HG02938 (cell line): ENCODE results near the gene USHBP1.
"Not testable (repeated sequence)": the region's sequence is repeated elsewhere in the genome, so short reads cannot be mapped to it uniquely, and the experiment has no call there.

Source experiments
- ATAC-seq: cut with Tn5 transposase; IDR thresholded peaks from one replicate; pipeline ENCODE4 v1.9.1; 2021; ENCODE audit warnings: mild to moderate bottlenecking, moderate library complexity; ENCODE audit not compliant: unreplicated experiment

Gene USHBP1

DNA sequence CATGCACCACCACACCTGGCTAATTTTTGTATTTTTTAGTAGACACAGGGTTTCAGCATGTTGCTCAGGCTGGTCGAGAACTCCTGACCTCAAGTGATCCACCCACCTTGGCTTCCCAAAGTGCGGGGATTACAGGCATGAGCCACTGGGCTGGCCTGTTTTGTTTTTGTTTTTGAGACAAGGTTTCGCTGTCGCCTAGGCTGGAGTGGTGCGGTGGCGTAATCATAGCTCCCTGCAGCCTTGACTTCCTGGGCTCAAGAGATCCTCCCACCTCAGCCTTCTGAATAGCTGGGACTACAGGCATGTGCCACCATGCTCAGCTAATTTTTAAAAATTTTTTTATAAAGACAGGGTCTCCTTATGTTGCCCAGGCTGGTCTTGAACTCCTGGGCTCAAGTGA, 31.0 kb upstream of the USHBP1 start:
- ATAC-seq, result not testable (repeated sequence)

DNA sequence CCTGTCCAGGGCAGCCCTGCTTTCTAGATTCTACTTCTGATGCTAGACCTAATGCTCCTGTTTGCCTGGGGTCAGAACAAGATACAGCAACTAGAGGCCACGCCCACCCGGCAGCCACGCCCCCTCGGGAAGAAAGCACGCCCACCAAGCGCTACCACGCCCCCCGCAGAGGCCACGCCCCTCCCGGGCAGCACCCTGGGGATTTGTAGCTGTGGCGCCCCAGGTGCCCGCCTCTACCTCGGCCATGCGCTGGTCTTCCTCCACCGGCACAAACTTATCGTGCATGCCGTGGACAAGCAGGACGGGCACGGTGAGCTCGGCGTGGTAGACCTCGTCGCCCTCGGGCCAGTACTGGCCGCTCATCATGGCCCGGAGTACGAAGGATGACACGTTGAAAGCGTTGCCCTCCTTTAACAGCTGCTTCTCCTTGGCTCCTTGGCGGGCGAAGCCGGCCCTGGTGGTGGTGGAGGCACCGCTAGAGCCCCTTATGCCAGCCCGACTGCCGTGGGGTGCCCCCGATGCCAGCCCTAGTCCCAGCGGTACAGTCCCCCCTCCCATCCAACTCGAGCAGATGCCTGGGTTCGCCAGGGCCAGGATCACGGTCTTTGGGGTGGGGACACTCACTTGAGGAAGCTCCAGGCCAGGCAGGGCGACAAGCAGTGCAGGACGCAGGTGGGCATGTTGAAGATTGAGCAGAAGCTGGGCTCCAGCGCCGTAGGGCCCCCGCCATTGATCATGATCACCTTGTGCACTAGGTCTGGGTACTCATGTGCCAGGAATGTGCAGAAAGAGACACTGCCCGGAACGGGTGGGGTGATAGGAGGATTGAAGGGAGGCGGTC, 29.7 kb upstream of the USHBP1 start:
- ATAC-seq, result no peak

GRCh38 chr19:17293605-17294004, 29.1 kb upstream of the USHBP1 start:
- no peak for ATAC-seq

DNA sequence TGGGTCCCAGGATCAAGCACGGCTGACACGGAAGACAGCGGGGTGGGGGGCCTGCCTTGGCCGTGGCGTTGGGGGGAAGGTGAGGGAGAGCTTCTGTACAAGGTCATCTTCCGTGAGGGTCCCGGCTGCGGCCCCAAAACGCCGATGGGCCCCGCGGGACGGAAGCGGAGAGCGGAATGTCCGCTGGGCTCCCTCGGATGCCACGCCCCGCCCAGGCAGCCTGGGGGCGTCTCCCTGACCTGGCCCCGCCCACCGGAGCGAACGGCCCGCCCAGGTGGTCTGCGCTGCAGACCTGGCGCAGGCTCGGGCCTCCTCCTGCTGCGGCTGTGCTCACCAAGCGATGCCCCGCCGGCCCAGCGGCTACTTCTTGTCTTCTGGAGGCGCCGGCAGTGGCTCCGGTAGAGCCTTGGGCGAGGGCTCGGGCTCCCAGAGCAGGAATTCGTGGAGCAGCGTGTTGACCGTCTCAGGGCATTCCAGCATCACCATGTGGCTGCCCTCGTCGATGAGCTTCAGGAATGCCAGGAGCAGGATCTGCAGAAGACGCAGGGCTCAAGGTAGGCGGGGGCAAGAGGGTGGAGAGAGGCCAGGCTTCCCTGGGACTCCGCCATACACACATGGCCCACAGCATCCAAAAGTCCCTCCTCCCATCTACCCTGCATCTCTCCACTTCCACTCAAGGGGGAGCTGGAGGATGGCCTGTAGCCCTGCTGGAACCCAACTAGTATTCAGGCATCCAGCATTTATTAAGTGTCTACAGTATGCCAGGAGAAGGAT, 27.9 kb upstream of the USHBP1 start:
- ATAC-seq, result peak; percentile 66

DNA sequence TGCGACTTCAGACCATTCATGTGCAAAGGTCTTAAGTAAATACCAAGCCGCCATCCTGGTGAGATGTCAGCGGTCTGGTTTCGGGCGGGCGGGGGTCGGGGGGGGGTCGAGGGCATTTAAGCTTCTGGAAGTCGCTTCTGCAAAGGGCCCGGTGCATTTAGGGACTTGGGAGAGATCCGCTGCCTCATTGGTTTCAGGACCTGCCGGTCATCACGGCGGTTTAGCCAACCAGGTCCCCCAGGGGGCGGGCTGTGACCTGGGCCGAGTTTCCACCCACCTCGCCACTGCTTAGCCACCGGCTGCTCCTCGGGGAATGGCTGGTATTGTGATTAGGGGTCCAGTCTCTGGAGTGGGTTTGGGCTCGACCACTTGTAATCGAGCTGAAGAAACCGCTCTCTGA, 24.9 kb upstream of the USHBP1 start:
- ATAC-seq, result no peak

GRCh38 chr19:17286752-17287151, 22.2 kb upstream of the USHBP1 start:
- no peak for ATAC-seq

DNA sequence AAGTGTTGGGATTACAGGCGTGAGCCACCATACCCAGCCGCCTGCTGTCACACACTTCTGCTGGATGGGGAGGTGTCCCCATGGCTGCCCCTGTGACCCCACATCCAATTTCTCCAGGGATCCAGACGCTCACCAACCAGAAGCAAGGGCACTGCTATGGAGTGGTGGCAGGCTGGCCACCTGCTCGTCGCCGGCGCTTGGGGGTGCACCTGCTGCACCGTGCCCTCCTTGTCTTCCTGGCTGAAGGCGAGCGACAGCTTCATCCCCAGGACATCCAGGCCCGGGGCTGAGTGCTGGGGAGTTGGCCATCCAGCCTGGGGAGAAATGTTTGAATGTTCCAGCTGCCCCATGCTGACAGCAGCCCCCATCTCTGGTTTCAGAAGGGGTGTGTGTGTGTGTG, 21.7 kb upstream of the USHBP1 start:
- ATAC-seq, result no peak

DNA sequence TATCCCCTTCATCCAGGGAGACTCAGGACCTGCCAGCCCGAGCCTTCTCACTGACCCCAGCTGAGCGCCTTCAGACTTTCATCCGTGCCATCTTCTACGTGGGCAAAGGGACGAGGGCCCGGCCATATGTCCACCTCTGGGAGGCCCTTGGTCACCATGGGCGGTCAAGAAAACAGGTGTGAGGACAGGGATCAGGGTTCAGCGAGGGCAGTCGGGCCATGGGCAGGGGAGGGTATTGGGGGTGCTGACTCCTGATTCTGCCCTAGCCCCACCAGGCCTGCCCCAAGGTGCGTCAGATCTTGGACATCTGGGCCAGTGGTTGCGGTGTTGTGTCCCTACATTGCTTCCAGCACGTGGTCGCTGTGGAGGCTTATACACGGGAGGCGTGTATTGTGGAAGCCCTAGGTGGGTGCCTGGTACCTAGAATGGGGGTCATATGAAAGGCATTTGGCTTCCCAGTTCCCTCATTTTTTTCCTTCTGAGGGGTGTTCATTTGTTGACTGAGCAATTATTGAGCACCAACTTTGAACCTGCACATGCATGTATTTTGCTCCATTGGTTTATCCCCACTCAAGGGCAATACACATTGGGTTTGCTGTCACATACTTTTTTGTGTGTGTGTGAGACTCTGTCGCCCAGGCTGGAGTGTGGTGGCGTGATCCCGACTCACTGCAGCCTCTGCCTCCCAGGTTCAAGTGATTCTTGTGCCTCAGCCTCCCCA, 21.0 kb upstream of the USHBP1 start:
- ATAC-seq, result no peak

GRCh38 chr19:17283504-17283996, 19.0 kb upstream of the USHBP1 start:
- no peak for ATAC-seq

GRCh38 chr19:17282488-17283125, 18.1 kb upstream of the USHBP1 start:
- ATAC-seq, result peak; percentile 57

DNA sequence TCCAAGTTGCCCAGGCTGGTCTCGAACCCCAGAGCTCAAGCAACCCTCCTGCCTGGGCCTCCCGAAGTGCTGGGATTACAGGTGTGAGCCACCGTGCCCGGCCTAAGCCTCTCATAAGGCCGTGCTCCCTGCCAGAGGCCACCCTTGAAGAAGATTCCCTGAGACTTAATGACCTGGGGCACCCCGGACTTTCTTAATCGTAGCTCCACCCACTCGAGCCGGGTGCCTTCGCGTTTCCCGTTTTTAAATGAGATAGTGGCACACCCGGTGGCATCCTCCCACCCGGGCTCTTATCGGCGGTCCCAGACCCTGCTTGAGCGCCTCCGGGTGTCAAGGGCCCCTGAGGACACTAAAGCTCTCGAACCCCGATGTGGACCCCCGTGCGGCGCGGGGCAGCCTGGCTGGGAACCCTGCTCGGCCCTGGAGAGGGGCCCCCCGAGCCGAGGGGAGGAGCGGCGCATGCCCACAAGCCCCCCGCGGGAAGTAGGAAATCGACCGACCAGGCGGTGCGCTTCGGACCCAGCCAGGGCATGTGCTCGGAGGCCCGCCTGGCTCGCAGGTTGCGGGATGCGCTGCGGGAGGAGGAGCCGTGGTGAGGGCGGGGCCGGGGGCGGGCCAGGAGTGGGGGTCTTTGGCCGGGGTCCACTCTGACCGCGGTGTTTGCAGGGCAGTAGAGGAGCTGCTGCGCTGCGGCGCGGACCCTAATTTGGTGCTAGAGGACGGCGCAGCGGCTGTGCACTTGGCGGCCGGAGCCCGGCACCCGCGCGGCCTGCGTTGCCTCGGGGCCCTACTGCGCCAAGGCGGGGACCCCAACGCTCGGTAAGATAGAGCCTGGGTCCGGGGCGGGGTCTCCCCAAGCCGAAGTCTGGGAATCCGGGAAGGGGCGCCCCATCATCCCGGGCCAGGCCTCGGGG, 17.1 kb upstream of the USHBP1 start, which contains the start of gene ANKLE1:
TSS of gene ANKLE1 (plus strand) at position 511 of the 914 bp plus-strand sequence. CDS start at position 531, 20 bp downstream.
- no peak for ATAC-seq

DNA sequence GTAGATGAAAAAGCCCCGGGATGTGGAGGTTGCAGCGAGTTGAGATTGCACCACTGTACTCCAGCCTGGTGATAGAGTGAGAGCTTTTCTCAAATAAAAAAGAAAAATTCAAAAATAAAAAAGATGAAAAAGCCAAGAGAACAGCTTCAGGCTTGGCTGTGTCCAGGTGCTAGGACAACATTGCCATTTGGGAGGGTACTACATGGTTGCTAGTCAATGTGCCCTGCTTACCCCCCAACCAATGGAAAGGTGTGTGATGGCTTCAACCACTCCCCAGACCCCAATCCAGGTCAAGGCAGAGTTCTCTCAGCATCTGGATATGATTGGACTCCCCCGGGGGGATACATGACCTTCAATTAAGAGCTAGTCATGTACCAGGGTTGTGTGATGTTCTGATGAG, 14.9 kb upstream of the USHBP1 start:
- no peak for ATAC-seq

- ATAC-seq, result no peak
These were observed 11.1 kb upstream of the USHBP1 start for GRCh38 chr19:17275441-17276175.

DNA sequence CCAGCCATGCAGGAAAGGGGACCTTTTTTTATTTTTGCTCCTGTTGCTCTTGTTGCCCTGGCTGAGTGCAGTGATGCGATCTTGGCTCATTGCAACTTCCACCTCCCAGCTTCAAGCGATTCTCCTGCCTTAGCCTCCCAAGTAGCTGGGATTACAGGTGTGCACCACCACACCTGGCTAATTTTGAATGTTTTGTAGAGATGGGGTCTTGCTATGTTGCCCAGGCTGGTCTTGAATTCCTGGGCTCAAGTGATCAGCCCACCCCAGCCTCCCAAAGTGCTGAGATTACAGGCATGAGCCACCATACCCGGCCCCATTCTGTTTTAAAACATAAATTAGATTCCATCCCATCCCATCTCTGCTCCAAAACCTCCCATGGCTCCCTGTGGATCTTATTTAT, 10.3 kb upstream of the USHBP1 start:
- not testable (repeated sequence) for ATAC-seq

DNA sequence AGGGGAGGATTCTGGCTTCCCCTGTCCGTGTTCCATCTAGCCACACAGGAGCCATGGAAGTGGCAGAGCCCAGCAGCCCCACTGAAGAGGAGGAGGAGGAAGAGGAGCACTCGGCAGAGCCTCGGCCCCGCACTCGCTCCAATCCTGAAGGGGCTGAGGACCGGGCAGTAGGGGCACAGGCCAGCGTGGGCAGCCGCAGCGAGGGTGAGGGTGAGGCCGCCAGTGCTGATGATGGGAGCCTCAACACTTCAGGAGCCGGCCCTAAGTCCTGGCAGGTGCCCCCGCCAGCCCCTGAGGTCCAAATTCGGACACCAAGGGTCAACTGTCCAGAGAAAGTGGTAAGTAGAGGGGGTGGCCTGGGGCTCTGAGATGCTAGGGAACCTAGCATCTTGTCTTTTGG, 4.2 kb upstream of the USHBP1 start:
- ATAC-seq, result no peak

- ATAC-seq, result peak; percentile 89
These were observed 2.6 kb upstream of the USHBP1 start, which contains the start of gene BABAM1 for GRCh38 chr19:17266975-17267788. BABAM1 (plus strand) TSS chr19:17267443; CDS start chr19:17268807, 1,364 bp downstream.

DNA sequence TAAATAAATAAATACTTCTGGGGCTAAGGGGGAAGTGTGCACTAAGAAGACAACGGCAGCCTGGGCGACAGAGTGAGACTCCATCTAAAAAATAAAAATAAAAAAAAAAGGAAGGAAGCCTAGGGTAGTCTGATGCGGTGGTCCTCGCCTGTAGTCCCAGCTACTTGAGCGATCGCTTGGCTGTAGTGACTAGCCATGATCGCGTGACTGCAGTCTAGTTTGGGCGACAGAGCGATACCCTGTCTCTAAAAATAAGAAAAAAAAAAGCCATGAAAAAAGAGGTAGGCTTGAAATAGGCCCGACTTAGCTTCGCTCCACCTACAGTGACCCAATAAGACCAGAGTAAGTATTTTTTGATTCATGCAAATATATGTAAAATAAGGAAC, 2.0 kb upstream of the USHBP1 start:
- peak; percentile 16 for ATAC-seq

- ATAC-seq, result no peak
These were observed 1.5 kb upstream of the USHBP1 start for GRCh38 chr19:17266026-17266425.
